DOHH2 (cell line): ENCODE measurements around the gene EGFL8.

Experiments used
- EZH2phosphoT487 ChIP-seq: fragments of 200-600 bp; sonication (generic); IDR thresholded peaks from 2 replicates; pipeline ENCODE4 v1.6.1; 2017; ENCODE audit warnings: borderline replicate concordance, mild to moderate bottlenecking, antibody characterized with exemption, low read length, moderate library complexity, mixed read lengths
- TF ChIP-seq, protein P1 (sequence below): fragments of 200-600 bp; sonication (generic); IDR thresholded peaks from one replicate; pipeline ENCODE4 v1.5.1; 2014; ENCODE audit warnings: antibody characterized with exemption, mild to moderate bottlenecking, low read depth, low read length; ENCODE audit not compliant: poor library complexity, severe bottlenecking

DNA sequence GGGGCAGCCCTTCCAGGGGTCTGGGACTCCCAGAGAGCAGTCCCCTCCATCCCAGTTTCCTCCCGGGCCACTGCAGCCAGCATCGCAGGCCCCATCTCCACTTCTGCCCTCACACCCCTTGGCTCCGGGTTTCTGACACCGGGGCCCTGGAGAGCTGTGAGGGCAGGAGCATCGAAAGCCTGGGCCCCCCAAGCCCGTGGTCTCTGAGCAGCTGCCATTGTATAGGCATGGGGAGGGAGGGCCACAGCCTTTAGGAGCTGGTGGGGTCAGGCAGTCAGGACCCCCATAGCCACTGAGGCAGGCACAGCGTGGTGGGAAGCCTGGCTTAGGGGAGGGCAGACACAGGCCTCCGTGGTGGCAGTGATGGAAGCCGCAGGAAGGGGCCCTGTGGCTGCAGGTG, 37.8 kb downstream of the EGFL8 start:
- TF ChIP-seq, protein P1, sequence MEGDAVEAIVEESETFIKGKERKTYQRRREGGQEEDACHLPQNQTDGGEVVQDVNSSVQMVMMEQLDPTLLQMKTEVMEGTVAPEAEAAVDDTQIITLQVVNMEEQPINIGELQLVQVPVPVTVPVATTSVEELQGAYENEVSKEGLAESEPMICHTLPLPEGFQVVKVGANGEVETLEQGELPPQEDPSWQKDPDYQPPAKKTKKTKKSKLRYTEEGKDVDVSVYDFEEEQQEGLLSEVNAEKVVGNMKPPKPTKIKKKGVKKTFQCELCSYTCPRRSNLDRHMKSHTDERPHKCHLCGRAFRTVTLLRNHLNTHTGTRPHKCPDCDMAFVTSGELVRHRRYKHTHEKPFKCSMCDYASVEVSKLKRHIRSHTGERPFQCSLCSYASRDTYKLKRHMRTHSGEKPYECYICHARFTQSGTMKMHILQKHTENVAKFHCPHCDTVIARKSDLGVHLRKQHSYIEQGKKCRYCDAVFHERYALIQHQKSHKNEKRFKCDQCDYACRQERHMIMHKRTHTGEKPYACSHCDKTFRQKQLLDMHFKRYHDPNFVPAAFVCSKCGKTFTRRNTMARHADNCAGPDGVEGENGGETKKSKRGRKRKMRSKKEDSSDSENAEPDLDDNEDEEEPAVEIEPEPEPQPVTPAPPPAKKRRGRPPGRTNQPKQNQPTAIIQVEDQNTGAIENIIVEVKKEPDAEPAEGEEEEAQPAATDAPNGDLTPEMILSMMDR = no peak
- no peak for TF ChIP-seq EZH2phosphoT487
